HG03520 (cell line): Measurements from ENCODE around the gene ADGRA1.

Source experiments
- ATAC-seq: cut with Tn5 transposase; IDR thresholded peaks from one replicate; pipeline ENCODE4 v1.9.1; 2021; ENCODE audit warnings: mild to moderate bottlenecking, moderate library complexity; ENCODE audit not compliant: unreplicated experiment

Gene ADGRA1

GRCh38 chr10:133075346-133076137 is 12.2 kb upstream of the ADGRA1 start:
- no peak for ATAC-seq

GRCh38 chr10:133076274-133077038 is 11.3 kb upstream of the ADGRA1 start:
- no peak for ATAC-seq

- ATAC-seq = no peak
These were observed 7.7 kb upstream of the ADGRA1 start for GRCh38 chr10:133079836-133080682.

GRCh38 chr10:133080683-133081040 is 7.1 kb upstream of the ADGRA1 start:
- ATAC-seq = no peak

GRCh38 chr10:133081636-133082035 is 6.1 kb upstream of the ADGRA1 start:
- no peak for ATAC-seq

GRCh38 chr10:133082685-133083421 is 4.9 kb upstream of the ADGRA1 start:
- ATAC-seq = no peak

GRCh38 chr10:133083422-133084100 is 4.2 kb upstream of the ADGRA1 start:
- no peak for ATAC-seq

GRCh38 chr10:133084491-133084890 is 3.2 kb upstream of the ADGRA1 start:
- no peak for ATAC-seq

- ATAC-seq = no peak
These were observed 2.2 kb upstream of the ADGRA1 start for GRCh38 chr10:133085251-133086125.

- no peak for ATAC-seq
These were observed 1.5 kb upstream of the ADGRA1 start for GRCh38 chr10:133086247-133086646.

GRCh38 chr10:133087045-133087678 is 562 bp upstream of the ADGRA1 start:
- ATAC-seq = no peak

GRCh38 chr10:133088179-133088955 is 643 bp downstream of the ADGRA1 start:
- no peak for ATAC-seq

GRCh38 chr10:133088956-133089800 is 1.5 kb downstream of the ADGRA1 start:
- no peak for ATAC-seq

GRCh38 chr10:133090101-133090500 is 2.4 kb downstream of the ADGRA1 start:
- no peak for ATAC-seq

GRCh38 chr10:133090654-133091053 is 2.9 kb downstream of the ADGRA1 start:
- ATAC-seq = no peak

- no peak for ATAC-seq
These were observed 3.6 kb downstream of the ADGRA1 start for GRCh38 chr10:133091316-133091715.

GRCh38 chr10:133093291-133093690 is 5.6 kb downstream of the ADGRA1 start:
- no peak for ATAC-seq
